IgD-negative memory B cell (primary cell): ENCODE results near the gene SLC12A7. TPM values are rescaled to one million over a fixed set of nuclear protein-coding genes. Genes with fewer than 3 reads are reported as not detected.
"Not testable (repeated sequence)": the region's sequence is repeated elsewhere in the genome, so short reads cannot be mapped to it uniquely, and the experiment has no call there.

ENCODE experiments used
- H3K27ac Mint-ChIP-seq, 3 donors: one replicate each; pipeline ENCODE4 v1.8.0; 2020 to 2022; ENCODE audit warnings: mild to moderate bottlenecking in 3 of 3, mixed read lengths in 3 of 3, moderate library complexity in 1 of 3
- H3K27me3 Mint-ChIP-seq: one replicate; pipeline ENCODE4 v1.8.0; 2021; ENCODE audit warnings: mixed read lengths
- H3K36me3 Mint-ChIP-seq: one replicate; pipeline ENCODE4 v1.8.0; 2020; ENCODE audit warnings: mild to moderate bottlenecking, mixed read lengths
- H3K4me1 Mint-ChIP-seq, 3 donors: one replicate each; pipeline ENCODE4 v1.8.0; 2020 to 2022; ENCODE audit warnings: mixed read lengths in 3 of 3, mild to moderate bottlenecking in 1 of 3
- H3K4me3 Mint-ChIP-seq, 4 donors: one replicate each; pipeline ENCODE4 v1.8.0; 2020 to 2022; ENCODE audit warnings: mild to moderate bottlenecking in 4 of 4, mixed read lengths in 4 of 4, moderate library complexity in 3 of 4
- H3K9me3 Mint-ChIP-seq, 3 donors: one replicate each; pipeline ENCODE4 v1.8.0; 2020 to 2021; ENCODE audit warnings: mixed read lengths in 3 of 3, mild to moderate bottlenecking in 1 of 3
- polyA plus RNA-seq: library from polyadenylated mRNA; unstranded; fragments of 300-500 nt; fragmentation: Illumina TruSeq; gene quantifications from one replicate; pipeline ENCODE4 v1.2.3, GENCODE V29; 2021

The SLC12A7 gene
- polyA plus RNA-seq, 1 donor from 2014 or later = 10.9 TPM

DNA sequence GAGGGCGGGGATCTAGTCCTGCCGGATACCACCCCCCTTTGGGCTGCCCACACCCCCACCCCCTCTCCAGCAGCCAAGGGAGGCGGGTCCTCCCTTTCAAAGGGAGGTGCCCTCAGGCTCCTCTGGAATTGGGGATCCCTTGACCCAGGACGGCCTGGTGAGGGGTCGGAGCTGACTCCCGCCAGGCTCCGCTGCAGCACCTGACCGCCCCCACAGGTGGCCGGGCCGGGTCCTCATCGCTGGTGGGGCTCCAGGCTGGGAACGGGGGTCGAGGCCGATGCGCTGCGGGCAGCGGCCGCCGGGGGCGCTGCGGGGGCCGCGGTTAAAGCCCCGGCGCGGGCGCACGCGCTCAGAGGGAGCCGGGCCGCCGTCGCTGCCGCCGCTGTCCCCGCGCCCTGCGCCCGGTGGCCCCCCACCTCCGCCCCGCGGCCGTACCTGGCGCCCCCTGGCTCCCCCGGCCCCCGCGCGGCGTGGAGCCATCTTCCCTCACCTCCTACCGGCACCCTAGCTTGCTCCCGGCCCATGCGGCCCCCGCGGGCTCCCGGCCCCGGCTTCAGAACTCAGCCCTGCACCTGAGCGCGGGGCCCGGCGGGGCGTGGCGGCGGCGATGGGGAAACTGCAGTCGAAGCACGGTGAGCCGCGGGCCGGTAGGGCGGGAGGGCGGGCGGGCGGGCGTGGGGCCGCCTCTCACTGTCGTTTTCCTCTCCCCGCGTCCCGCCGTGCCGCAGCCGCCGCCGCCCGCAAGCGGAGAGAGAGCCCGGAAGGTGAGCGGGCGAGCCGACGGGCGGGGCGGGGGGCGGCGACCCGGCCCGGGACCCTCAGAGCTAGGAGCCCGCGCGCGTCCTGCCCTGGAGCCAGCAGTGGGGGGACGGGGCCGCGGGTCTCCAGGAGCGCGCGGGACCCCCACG lies 103.2 kb downstream of the SLC12A7 start, which contains the start of gene NKD2:
Gene NKD2 (plus strand): TSS at position 352 of the 908 bp plus-strand sequence. CDS start 256 bp downstream, at position 608.
- no peak within 1 kb of the TSS for H3K27ac Mint-ChIP-seq
- peaks cover 2 to 7% (median 5%) of the 10 kb centered on the region in 3 donors for H3K4me1 Mint-ChIP-seq

DNA sequence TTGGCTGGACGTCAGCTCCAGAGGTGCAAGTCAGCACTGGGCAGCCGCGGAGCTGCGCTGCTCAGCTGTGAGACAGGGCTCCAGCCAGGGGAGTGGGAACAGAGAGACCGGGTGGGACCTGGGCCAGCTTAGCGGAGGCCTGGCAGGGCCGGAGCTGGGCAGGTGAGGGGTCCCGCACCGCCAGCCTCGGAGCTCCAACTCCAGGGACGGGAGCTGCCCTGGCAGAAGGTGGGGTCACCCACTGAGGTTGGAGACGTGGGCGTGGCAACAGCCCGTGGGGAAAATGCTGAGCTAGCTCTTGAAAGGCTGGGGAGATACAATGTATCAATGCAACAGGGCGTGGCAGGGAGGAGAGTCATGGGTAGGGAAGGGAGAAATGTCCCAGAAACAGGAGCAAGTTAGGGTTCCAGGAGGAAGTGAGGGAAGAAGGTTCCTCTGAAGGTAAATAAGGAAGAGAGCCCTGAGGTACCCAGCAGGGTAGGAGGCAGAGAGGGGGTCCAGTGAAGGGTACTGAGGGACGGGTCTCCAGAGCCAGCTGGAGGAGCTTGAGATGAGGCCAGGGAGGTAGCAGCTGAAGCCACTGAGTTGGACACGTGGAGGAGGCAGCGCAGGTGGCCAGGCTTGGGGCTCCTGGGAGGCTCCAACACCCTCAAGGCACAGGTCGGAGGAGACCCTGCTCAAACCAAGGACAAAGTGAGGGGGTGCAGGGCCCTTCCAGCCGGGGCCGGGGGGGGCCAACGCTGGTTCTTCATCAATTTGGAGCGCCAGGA lies 104.0 kb downstream of the SLC12A7 start:
- Mint-ChIP-seq H3K9me3 (no peaks in the 10 kb centered on the region), H3K27ac (no peak overlapping the region), H3K27me3 (peaks cover 61% of the 10 kb centered on the region), H3K36me3 (no peaks in the 10 kb centered on the region), H3K4me3 (peak overlapping the region in 2 of 4 donors; percentile 55 to 70), H3K4me1 (peaks cover 2 to 10% (median 9%) of the 10 kb centered on the region in 3 donors)

More for the DNA sequence above, 103.2 kb downstream of the SLC12A7 start, which contains the start of gene NKD2:
- Mint-ChIP-seq H3K27me3 (peaks cover 54% of the 10 kb centered on the region), H3K4me3 (peak within 1 kb of the TSS in 3 of 4 donors; percentile 5 to 70 (median 55)), H3K9me3 (no peaks in the 10 kb centered on the region), H3K36me3 (no peaks in the 10 kb centered on the region)

DNA sequence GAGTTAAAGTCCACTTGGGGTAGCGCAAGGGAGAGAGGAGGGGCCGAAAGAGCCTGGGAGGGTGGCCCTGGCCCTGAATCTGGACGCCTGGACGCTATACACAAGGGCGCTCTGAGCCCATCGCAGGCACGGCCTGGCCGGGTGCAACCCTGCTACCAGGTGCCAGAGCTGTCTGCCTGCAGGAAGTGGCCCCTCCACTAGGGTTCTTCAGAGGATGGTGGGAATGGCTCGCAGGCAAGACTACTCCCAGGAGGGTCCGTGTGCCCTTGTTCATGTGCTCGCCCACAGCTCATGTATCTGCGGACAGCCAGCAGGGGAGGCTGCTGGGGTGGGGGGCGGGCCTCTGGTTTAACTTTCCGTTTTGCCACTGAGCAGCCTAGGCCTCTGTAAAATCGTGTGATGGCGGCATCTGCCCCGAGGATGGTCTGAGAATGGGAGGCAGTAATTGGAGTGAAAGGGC lies 104.6 kb downstream of the SLC12A7 start:
- Mint-ChIP-seq H3K27me3 (peaks cover 62% of the 10 kb centered on the region), H3K4me3 (peak overlapping the region in 3 of 4 donors; percentile 32 to 54 (median 54)), H3K9me3 (no peaks in the 10 kb centered on the region), H3K27ac (peak overlapping the region in 1 of 3 donors; percentile 88), H3K36me3 (no peaks in the 10 kb centered on the region), H3K4me1 (peaks cover 2 to 10% (median 9%) of the 10 kb centered on the region in 3 donors)

DNA sequence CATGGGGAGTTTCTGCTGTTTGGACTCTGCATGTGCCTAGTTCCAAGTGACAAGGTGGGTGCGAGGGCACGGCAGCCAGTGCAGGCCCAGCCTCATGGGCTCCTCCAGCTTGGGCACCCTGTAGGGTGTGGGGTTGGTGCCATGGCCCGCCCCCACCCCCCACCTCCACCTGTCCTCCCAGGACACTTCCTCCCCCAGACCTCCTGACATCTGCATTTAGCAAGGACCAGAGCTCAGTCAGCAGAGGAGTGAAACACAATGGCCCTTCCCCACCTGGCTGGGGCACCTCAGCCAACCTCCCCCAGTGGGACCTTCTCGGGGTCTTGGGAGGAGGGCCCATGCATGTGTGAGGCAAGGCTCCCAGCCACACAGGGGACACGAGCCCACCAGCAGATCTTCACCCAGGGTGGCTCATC lies 105.2 kb downstream of the SLC12A7 start:
- peaks cover 2 to 10% (median 9%) of the 10 kb centered on the region in 3 donors for H3K4me1 Mint-ChIP-seq
- no peaks in the 10 kb centered on the region for H3K36me3 Mint-ChIP-seq
- peaks cover 63% of the 10 kb centered on the region for H3K27me3 Mint-ChIP-seq
- no peaks in the 10 kb centered on the region for H3K9me3 Mint-ChIP-seq
- H3K4me3 Mint-ChIP-seq = peak overlapping the region in 2 of 4 donors; percentile 13 to 54
- H3K27ac Mint-ChIP-seq = peak overlapping the region in 1 of 3 donors; percentile 39

DNA sequence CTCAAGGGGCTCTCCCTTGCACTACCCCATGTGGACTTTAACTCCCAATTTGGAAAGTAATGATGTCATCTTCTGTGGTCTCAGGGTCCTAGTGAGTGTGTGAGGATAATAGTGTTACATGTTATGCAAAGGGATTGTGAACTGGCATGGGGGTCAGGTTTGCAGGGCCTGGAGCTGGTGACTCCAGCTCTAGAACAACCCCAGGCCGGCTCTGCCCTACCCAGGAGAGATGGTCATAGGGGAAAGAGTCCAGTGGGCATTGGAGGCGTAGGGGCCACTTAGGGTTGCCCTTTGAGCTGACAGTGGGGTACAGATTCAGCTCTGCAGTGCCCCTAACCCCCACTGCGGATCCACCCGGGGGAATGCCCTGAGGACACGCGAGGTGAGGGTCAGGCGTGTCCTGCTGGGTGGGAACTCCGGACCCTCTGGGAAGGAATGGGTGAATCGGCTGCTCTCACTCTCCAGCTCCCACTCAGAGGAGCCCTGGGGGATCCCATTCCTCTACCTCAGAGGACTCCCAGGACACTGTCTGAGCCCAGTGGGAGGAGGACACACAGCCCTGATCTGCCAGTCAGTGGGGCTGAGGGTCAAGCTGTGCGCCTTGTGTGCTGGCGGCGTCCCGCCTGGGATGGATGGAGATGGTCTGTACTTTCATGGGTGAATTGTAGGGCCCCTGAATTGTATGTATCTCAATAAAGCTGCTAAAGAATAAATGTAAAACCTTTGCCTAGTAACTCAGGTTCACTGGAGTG lies 105.8 kb downstream of the SLC12A7 start:
- H3K4me3 Mint-ChIP-seq = peak overlapping the region in 3 of 4 donors; percentile 12 to 81 (median 15)
- H3K4me1 Mint-ChIP-seq = peaks cover 2 to 10% (median 8%) of the 10 kb centered on the region in 3 donors

DNA sequence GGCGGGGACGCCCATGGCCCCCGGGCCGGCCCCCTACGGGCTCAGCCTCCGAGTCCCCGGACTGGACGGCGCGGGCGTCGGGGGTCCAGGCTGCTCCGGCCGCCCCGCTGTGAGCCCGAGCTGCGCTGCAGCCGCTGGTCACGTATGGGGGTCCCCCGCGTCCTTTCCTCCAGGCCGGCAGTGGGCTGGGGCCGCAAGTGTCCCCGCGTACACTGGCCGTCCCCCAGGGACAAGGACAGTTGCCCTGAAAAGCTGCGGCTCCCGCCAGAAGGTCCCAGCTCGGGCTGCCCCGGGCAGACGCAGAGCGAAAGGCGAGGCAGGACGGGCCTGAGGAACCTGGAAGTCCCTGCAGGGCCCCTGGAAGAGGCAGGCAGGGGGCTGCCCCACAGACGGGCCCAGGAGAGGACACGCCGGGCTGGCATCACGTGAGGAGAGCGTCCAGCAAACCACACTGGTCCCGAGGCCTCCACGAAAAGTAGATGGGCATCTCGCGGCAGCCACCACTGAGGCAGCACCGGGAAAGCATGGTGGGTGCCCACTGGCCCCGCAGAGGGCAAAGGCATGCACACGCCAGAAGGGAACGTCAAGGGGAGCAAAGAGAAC lies 106.5 kb downstream of the SLC12A7 start:
- H3K4me1 Mint-ChIP-seq = peaks cover 2 to 10% (median 6%) of the 10 kb centered on the region in 3 donors
- no peaks in the 10 kb centered on the region for H3K36me3 Mint-ChIP-seq
- peak overlapping the region in 1 of 4 donors; percentile 81 for H3K4me3 Mint-ChIP-seq
- H3K27me3 Mint-ChIP-seq = peaks cover 54% of the 10 kb centered on the region
- H3K9me3 Mint-ChIP-seq = no peaks in the 10 kb centered on the region
- no peak overlapping the region for H3K27ac Mint-ChIP-seq

More for the DNA sequence above, 105.8 kb downstream of the SLC12A7 start:
- no peaks in the 10 kb centered on the region for H3K36me3 Mint-ChIP-seq
- no peaks in the 10 kb centered on the region for H3K9me3 Mint-ChIP-seq
- H3K27ac Mint-ChIP-seq = peak overlapping the region in 1 of 3 donors; percentile 39
- H3K27me3 Mint-ChIP-seq = peaks cover 57% of the 10 kb centered on the region

DNA sequence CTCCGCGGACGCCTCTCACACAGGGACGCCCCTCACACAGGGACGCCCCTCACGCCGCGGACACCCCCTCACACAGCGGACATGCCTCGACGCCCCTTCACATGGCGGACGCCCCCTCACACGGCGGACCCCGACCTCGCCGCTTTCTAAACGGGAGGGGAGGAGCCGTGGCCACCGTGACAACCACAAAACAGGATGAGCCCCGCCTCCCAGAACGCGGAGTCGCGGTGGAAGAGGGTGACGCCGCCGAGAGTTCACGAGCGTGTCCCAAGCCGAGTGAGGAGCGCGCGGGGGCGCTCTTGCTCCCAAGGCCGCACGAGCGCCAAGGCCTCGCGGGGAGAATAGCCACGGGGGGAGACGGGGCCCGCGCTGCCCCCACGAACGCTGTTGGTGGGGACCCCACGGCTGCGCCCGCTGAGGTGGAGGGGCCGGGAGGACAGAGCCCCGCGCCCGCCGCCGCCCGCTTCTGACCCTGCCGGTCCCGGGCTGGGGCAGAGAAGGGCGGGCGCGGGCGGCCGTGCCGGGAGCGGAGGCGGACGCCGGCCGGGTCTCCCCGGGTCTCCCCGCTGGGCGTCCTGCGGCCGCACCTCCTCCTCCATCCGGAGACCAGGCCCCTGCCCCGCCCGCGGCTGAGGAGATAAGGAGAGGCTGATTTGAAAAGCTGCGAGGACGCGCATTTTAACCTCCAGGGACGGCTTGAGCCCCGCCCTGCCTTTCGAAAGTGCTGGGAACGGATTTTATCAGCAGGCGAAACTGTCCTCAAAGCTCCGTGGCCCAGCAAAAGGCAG lies 107.2 kb downstream of the SLC12A7 start:
- peaks cover 2 to 10% (median 6%) of the 10 kb centered on the region in 3 donors for H3K4me1 Mint-ChIP-seq
- peak overlapping the region in 3 of 4 donors; percentile 73 to 76 (median 73) for H3K4me3 Mint-ChIP-seq
- no peak overlapping the region for H3K27ac Mint-ChIP-seq
- H3K9me3 Mint-ChIP-seq = no peaks in the 10 kb centered on the region
- no peaks in the 10 kb centered on the region for H3K36me3 Mint-ChIP-seq
- H3K27me3 Mint-ChIP-seq = peaks cover 49% of the 10 kb centered on the region

DNA sequence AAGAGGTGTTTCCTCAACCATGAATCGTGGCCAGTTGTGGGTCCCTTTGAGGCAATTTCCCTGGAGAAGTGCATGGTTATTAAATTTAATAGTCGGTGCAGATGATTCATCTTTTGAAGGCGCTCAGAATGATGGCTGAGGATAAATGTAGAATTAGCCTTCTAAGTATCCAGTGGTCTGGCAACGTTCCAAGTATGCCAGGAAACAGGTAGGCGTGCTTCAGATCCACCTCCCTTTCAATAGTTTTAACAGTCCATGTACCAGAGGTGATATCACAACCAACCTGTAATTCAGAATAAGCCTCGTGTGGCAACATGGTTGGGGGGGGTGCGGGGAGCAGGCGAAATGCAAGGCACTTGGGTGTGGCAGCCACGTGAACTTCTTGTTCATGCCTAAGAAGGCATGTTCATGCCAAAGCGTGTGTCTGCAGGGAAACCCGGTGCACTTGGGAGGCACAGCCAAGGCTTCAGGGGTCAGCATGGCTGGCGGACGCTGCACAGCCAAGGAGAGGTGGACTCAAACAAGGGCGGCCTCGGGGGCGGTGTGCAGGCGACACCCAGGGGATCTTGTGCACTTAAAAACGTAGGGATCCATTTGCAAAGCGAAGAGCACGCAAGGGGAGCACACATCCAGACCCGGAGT lies 108.4 kb downstream of the SLC12A7 start:
- Mint-ChIP-seq H3K4me1 (peaks cover 2 to 10% (median 6%) of the 10 kb centered on the region in 3 donors), H3K27ac (no peak overlapping the region), H3K9me3 (no peaks in the 10 kb centered on the region), H3K27me3 (peaks cover 51% of the 10 kb centered on the region), H3K36me3 (no peaks in the 10 kb centered on the region), H3K4me3 (peak overlapping the region in 3 of 4 donors; percentile 12 to 63 (median 50))

DNA sequence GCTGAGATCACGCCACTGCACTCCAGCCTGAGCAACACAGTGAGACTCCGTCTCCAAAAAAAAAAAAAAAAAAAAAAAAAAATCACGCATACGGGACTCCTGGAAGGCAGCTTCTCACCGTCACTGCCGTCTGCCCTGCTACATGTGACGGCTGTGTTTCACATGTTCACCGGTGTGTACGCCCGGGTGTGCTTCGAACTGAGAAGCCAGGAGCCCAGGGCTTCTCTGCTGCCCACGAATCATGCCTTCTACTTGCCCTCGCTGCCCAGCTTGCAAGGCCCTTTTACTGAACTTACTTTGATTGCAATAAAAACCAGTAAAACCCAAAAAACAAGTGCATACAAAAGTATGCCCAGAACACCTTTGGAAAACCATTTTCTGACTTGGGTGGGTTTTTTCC lies 109.0 kb downstream of the SLC12A7 start:
- peaks cover under 1 to 7% (median 5%) of the 10 kb centered on the region in 3 donors for H3K4me1 Mint-ChIP-seq
- H3K4me3 Mint-ChIP-seq = peak overlapping the region in 1 of 4 donors; percentile 12
- peaks cover 47% of the 10 kb centered on the region for H3K27me3 Mint-ChIP-seq
- no peak overlapping the region for H3K27ac Mint-ChIP-seq
- no peaks in the 10 kb centered on the region for H3K36me3 Mint-ChIP-seq
- no peaks in the 10 kb centered on the region for H3K9me3 Mint-ChIP-seq

DNA sequence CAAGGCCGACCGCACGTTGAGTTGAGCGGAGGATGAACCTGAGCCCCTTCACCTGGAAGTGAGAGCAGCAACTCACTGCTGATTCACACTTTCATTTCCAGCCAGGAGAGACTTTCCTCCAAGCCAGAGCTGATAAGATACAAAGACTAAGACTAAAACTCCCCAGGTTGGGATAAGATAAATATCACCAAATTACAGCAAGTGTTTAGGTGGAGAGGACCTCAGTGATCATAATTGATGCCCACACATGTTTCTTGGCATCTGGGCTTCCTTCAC lies 109.7 kb downstream of the SLC12A7 start:
- Mint-ChIP-seq H3K36me3 (no peaks in the 10 kb centered on the region), H3K4me1 (peaks cover 0 to 5% (median 5%) of the 10 kb centered on the region in 3 donors), H3K27me3 (peaks cover 42% of the 10 kb centered on the region), H3K9me3 (no peaks in the 10 kb centered on the region), H3K27ac (no peak overlapping the region), H3K4me3 (peak overlapping the region in 1 of 4 donors; percentile 12)

DNA sequence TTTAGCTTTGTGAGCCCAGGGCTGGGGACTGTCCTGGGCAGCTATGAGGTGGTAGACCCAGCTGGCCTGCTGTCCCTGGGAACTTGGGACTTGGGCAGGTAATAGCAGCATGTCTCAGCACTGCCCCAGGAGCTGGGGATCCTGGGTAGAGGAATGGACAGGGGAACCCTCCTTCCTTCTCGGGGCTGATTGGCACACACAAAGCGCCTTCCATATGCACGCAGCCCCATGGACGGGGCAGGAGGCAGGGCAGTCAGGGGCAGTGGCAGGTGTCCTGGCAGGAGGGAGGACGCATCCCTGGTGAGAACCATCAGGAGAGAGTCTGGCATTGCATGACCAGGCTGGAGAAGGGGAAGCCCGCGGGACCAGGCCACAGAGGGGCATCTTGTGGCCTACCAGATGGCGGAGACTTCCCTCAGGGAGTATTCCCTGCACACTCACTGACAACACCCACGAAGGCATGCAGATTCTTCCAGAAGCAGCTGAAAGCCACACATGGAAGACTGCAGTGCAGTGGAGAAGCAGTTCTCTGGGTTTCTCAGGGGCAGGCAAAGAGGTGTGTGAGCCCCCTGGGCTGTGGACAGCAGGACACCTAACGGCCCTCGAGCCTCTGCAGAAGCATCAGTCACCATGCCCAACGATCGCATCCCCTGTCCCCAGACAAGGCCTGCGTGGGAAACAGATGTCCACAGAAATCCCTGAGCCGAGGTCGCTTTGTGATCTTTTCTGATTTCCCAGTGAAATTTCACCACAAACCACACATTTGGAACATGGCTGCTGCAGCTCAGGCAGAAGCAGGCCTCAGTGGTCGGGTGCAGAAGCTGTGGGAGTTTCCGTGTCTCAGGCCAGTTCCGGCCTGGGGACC lies 110.2 kb downstream of the SLC12A7 start:
- no peak overlapping the region for H3K27ac Mint-ChIP-seq
- H3K4me3 Mint-ChIP-seq = peak overlapping the region in 2 of 4 donors; percentile 12 to 17
- peaks cover 37% of the 10 kb centered on the region for H3K27me3 Mint-ChIP-seq
- peaks cover 0 to 6% (median 5%) of the 10 kb centered on the region in 3 donors for H3K4me1 Mint-ChIP-seq
- H3K9me3 Mint-ChIP-seq = no peaks in the 10 kb centered on the region
- no peaks in the 10 kb centered on the region for H3K36me3 Mint-ChIP-seq

DNA sequence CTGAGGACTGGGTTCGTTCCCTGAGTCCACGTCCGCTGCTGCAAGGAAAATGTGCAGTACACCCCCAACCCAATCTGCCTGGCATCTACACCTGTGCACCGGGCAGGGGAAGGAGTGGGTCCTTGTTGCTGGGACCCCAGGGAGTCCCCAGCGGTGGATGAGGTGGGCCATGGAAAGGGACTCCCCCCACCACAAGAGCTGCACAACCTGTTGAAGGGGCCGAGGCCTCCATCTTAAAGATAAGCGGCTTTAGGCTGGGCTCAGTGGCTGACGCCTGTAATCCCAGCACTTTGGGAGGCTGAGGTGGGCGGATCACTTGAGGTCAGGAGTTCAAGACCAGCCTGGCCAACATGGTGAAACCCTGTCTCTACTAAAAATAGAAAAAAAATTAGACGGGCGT lies 111.0 kb downstream of the SLC12A7 start:
- not testable (repeated sequence) for H3K27ac Mint-ChIP-seq, H3K9me3 Mint-ChIP-seq, H3K4me3 Mint-ChIP-seq, H3K4me1 Mint-ChIP-seq, H3K36me3 Mint-ChIP-seq
- peaks cover 29% of the 10 kb centered on the region for H3K27me3 Mint-ChIP-seq
